Measurements from ENCODE around the gene TSPYL1.
A peak's percentile ranks its signal among the peaks of the same experiment; 100 is the strongest.
"Not testable (repeated sequence)": the region's sequence is repeated elsewhere in the genome, so short reads cannot be mapped to it uniquely, and the experiment has no call there.

Gene TSPYL1

GRCh38 chr6:116279232-116280160 is at the start of gene TSPYL1:
TSPYL1 (minus strand) TSS chr6:116279930; CDS start chr6:116279830, 100 bp downstream.
- peak; percentile 98 for DNase-seq

- DNase-seq, result no peak
Measured at GRCh38 chr6:116329156-116329555, 49.4 kb upstream of the TSPYL1 start.

GRCh38 chr6:116328528-116328903 is 48.8 kb upstream of the TSPYL1 start:
- DNase-seq, result no peak

- no peak for DNase-seq
Measured at GRCh38 chr6:116327803-116328527, 48.2 kb upstream of the TSPYL1 start.

GRCh38 chr6:116326996-116327395 is 47.3 kb upstream of the TSPYL1 start:
- no peak for DNase-seq

- DNase-seq, result no peak
Measured at GRCh38 chr6:116326181-116326671, 46.5 kb upstream of the TSPYL1 start.

GRCh38 chr6:116325634-116326132 is 46.0 kb upstream of the TSPYL1 start:
- not testable (repeated sequence) for DNase-seq

- no peak for DNase-seq
Measured at GRCh38 chr6:116323863-116324262, 44.1 kb upstream of the TSPYL1 start.

- DNase-seq, result not testable (repeated sequence)
Measured at GRCh38 chr6:116321933-116322332, 42.2 kb upstream of the TSPYL1 start.

- no peak for DNase-seq
Measured at GRCh38 chr6:116316772-116317467, 37.2 kb upstream of the TSPYL1 start.

- DNase-seq, result peak; percentile 6
Measured at GRCh38 chr6:116314878-116315277, 35.1 kb upstream of the TSPYL1 start.

- no peak for DNase-seq
Measured at GRCh38 chr6:116314218-116314617, 34.5 kb upstream of the TSPYL1 start.

GRCh38 chr6:116313101-116313776 is 33.5 kb upstream of the TSPYL1 start:
- DNase-seq, result no peak

GRCh38 chr6:116309657-116310056 is 29.9 kb upstream of the TSPYL1 start:
- no peak for DNase-seq

- no peak for DNase-seq
Measured at GRCh38 chr6:116309001-116309400, 29.3 kb upstream of the TSPYL1 start.

GRCh38 chr6:116307633-116308032 is 27.9 kb upstream of the TSPYL1 start:
- no peak for DNase-seq

- DNase-seq, result no peak
Measured at GRCh38 chr6:116307001-116307400, 27.3 kb upstream of the TSPYL1 start.

- DNase-seq, result no peak
Measured at GRCh38 chr6:116304538-116305097, 24.9 kb upstream of the TSPYL1 start.

- no peak for DNase-seq
Measured at GRCh38 chr6:116301104-116301503, 21.4 kb upstream of the TSPYL1 start.

GRCh38 chr6:116300566-116300965 is 20.8 kb upstream of the TSPYL1 start:
- no peak for DNase-seq

- DNase-seq, result no peak
Measured at GRCh38 chr6:116298973-116299372, 19.2 kb upstream of the TSPYL1 start.

GRCh38 chr6:116298273-116298672 is 18.5 kb upstream of the TSPYL1 start:
- DNase-seq, result no peak
